22Rv1 (cell line): Measurements from ENCODE around the gene LYZL4.

Source experiments
- H3K27ac ChIP-seq: fragments of 450-650 bp; 2 replicates; pipeline ENCODE4 v1.5.1; 2017
- ZFX ChIP-seq: fragments of 450-650 bp; IDR thresholded peaks from 2 replicates; pipeline ENCODE4 v1.6.1; 2017; ENCODE audit warnings: antibody characterized with exemption, borderline replicate concordance
- TF ChIP-seq, protein P1 (sequence below): fragments of 450-650 bp; IDR thresholded peaks from 2 replicates; pipeline ENCODE4 v1.5.1; 2017; ENCODE audit warnings: mild to moderate bottlenecking

Gene LYZL4

DNA sequence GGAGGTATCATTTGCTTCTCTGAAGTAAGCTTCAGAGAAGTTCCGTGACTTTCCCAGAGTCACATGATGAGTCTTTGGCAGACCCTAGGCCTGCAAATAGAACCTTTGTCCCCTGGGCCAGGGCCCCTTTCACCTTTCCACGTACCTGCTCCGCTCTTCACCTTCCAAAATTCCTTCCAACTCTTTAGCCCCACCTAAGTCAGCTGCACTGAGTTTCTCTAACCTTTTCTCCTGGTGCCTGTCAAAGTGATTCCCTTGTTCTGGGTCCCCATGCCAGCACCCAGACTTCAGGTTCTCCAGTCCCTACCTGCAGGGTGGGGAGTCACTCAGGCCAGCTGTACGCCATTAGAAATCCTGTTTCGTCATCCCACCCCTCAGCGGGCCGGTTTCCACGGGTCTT lies 12.8 kb downstream of the LYZL4 start:
- TF ChIP-seq, protein P1, sequence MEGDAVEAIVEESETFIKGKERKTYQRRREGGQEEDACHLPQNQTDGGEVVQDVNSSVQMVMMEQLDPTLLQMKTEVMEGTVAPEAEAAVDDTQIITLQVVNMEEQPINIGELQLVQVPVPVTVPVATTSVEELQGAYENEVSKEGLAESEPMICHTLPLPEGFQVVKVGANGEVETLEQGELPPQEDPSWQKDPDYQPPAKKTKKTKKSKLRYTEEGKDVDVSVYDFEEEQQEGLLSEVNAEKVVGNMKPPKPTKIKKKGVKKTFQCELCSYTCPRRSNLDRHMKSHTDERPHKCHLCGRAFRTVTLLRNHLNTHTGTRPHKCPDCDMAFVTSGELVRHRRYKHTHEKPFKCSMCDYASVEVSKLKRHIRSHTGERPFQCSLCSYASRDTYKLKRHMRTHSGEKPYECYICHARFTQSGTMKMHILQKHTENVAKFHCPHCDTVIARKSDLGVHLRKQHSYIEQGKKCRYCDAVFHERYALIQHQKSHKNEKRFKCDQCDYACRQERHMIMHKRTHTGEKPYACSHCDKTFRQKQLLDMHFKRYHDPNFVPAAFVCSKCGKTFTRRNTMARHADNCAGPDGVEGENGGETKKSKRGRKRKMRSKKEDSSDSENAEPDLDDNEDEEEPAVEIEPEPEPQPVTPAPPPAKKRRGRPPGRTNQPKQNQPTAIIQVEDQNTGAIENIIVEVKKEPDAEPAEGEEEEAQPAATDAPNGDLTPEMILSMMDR, result no peak
- no peak for TF ChIP-seq ZFX
- no peak overlapping the region for H3K27ac ChIP-seq

DNA sequence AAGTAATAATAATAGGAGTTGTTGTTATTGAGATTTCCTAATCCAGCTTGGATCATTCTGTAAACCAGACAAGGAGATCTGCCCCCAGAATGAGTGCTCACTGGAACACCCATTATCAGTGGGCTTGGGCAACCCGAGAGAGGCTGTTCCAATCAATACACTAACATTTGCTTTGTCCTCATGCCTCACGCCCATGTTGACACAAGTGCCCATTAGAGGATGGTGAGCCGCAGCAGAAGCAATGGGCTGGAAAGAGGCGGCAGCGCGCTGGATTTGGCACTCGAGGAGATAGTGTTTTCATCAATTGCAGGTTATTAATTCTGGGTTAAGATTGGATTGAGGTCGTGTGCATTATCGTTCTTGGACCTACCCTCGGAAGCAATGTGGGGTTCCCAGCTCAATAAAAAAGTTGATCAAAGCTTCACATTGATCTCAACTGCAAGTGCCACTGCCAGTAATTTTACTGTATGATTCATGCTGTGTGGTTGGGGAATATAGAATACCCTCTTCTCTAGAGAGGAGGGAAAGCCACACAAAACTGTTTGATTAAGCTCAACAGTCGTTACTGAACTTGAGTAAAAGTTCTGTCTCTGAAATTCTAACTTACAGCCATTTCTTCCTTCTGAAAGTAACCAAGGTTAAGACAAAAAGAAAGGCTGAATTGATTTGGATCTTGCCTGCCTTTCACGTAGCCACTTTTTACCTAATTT lies 15.7 kb downstream of the LYZL4 start:
- no peak for TF ChIP-seq ZFX
- TF ChIP-seq, protein P1, result no peak
- no peak overlapping the region for H3K27ac ChIP-seq

DNA sequence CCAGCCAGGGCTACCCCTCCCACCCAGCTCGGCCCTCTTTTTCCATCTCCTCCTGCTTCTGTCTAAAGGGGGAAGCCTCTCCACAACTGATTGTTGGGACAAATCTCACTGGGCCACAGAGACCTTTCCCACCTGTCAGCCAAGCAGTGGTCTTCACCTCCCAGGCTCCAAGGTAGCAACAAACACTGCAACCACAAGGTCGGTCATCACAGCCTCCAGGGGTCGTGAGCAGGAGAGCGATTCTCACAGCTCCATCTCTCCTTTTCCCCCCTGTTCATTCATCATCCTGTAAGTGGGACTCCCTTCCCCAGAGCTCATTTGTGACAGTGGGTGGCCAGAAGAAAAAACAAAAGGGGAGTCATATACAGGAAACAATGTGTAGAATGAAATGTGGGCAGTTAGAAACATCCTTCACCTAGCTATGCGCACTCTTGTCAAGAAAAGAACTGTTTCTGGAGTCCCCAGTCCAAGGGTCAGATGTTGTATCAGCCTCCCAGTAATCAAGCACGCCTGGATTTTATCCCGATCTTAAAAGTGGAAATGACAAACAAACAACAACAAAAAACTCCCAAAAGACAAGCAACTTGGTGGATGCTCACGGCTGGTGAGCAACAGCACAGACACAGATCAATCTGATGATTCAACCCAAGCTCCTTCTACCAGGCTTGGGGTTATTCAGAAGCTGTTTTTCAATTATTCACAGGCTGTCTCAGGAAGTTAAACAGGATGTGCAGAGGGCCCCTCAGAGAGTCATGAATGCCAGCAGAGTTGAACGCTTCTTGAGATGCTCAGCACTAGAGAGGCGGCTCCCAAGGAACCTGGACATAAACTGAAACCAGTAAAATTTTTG lies 22.4 kb downstream of the LYZL4 start:
- TF ChIP-seq ZFX, result no peak
- TF ChIP-seq, protein P1, result no peak
- H3K27ac ChIP-seq, result no peak overlapping the region

DNA sequence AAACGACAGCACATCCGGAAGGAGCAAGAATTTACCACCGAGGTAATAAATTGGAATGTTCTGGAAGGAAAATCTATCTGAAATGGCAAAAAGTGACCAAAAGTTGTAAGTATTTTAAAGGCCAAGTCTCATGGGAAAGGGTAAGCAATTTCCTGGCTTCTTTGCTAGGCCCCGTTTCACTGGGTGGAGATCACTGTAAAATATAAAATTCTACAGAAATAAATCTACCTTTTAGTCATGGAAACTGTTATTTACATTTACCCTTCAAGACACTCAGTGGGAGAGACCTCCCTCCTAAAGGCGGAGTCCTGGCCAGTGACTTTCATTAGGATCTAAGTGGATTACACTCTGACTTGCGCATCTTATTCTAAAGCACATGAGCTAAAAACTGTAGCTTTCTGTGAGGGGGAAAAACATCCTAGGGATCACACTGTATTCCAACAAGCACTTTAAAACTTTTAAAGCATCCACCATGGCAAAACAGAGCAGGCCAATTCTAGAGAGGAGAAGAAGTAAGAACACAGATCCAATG lies 28.8 kb downstream of the LYZL4 start:
- no peak for TF ChIP-seq ZFX
- TF ChIP-seq, protein P1, result no peak
- no peak overlapping the region for H3K27ac ChIP-seq

DNA sequence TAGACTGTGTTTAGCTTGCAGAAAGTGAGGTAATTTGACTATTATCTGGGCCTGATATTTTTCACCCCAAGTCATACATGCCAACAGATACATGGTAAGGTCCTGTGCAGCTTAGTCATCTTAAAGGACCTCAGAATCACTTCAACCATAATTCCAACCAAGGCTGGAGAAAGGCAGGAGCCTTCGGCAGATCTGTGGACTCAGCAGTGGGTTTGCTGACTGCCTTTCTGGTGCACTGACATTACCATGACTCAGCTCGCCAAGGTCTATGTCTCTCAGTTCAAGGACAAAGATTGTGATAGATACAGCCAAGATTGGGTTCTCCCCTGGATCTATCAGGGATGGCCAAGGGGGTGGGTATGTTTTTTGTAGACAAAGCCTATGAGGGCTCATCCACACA lies 32.7 kb downstream of the LYZL4 start:
- no peak for TF ChIP-seq ZFX
- TF ChIP-seq, protein P1, result no peak
- no peak overlapping the region for H3K27ac ChIP-seq

DNA sequence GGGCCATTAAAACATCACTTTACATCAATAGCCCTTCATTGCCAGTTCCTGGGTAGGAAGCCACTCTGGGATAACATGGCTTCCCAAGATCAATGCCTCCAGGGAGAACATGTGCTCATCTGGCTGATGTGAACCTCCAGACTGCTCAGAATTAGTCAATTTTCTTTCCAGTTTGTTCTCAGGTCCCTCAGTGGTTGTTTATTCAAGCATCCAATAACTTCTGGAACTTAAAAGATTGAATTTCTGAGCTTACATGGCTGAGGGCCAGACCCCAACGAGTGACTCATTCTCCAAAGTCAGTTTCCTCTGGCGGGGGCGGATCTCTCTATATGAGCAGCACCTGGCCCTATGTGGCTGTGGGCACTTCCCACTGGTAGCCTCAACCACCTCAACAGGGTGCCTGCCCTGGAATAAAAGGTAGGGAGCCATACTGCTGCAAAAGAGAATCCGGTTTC lies 34.0 kb downstream of the LYZL4 start:
- TF ChIP-seq, protein P1, result no peak
- TF ChIP-seq ZFX, result no peak

More for the DNA sequence above, 34.0 kb downstream of the LYZL4 start:
- H3K27ac ChIP-seq, result no peak overlapping the region
